ENCODE measurements around the gene HTRA2.

Gene HTRA2

DNA sequence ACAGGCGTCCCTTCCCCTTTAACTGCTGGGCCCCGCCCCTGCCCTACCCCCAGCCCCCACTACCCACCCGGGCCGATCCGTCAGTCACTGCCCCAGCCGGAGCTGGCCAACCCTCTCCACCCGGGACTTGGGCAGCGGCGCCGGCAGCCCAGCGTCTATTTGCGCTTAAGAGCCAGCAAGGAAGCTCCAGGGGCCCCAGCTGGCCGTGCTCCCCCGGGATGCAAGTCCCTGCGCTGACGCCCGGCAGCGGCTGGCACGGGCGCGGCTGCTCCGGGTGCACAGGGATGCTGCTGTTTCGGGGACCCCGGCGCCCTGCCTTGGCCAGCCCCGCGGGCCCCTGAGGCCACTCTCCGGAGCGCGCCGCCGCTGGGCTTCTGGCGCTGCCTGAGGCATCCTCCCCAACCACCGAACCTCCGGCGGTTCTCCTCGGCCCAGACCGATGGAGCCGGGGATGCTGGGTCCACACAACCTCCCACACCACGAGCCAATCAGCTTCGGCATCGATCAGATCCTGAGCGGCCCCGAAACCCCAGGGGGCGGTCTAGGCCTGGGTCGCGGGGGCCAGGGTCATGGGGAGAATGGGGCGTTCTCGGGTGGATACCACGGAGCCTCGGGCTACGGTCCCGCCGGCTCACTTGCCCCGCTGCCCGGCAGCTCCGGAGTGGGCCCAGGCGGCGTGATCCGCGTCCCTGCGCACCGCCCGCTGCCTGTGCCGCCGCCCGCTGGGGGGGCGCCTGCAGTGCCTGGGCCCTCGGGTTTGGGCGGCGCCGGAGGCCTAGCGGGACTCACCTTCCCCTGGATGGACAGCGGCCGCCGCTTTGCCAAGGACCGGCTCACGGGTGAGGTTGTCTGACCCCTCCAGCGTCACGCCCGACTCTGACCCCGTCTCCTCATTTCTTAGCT is 15.1 kb upstream of the HTRA2 start, which contains the start of gene TLX2:
Gene TLX2, plus strand, starts transcription at position 83 of the 903 bp plus-strand sequence. Its CDS starts 357 bp downstream, at position 440.
- Histone ChIP-seq H3K27ac (peak within 1 kb of the TSS; percentile 100), H3K4me3 (ENCODE audit: low read depth, low read length) (peak within 1 kb of the TSS; percentile 49), H3K27me3 (ENCODE audit: insufficient read depth, low read depth, severe bottlenecking) (no peaks in the 10 kb centered on the region), H3K36me3 (peaks cover 10% of the 10 kb centered on the region; the same call in 1 of the 2 replicates), H3K9me3 (ENCODE audit: severe bottlenecking) (no peaks in the 10 kb centered on the region)
- TF ChIP-seq, protein P1, sequence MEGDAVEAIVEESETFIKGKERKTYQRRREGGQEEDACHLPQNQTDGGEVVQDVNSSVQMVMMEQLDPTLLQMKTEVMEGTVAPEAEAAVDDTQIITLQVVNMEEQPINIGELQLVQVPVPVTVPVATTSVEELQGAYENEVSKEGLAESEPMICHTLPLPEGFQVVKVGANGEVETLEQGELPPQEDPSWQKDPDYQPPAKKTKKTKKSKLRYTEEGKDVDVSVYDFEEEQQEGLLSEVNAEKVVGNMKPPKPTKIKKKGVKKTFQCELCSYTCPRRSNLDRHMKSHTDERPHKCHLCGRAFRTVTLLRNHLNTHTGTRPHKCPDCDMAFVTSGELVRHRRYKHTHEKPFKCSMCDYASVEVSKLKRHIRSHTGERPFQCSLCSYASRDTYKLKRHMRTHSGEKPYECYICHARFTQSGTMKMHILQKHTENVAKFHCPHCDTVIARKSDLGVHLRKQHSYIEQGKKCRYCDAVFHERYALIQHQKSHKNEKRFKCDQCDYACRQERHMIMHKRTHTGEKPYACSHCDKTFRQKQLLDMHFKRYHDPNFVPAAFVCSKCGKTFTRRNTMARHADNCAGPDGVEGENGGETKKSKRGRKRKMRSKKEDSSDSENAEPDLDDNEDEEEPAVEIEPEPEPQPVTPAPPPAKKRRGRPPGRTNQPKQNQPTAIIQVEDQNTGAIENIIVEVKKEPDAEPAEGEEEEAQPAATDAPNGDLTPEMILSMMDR (IDR thresholded peaks at IDR 0.05; ENCODE audit: low read depth, low read length) = no peak
- no peak for DNase-seq

- Histone ChIP-seq H3K27ac (no peak overlapping the region), H3K36me3 (peaks cover 10% of the 10 kb centered on the region; the same call in 1 of the 2 replicates), H3K27me3 (ENCODE audit: insufficient read depth, low read depth, severe bottlenecking) (no peaks in the 10 kb centered on the region), H3K9me3 (ENCODE audit: severe bottlenecking) (no peaks in the 10 kb centered on the region), H3K4me3 (ENCODE audit: low read depth, low read length) (no peak overlapping the region)
- DNase-seq = no peak
- TF ChIP-seq, protein P1 (IDR thresholded peaks at IDR 0.05; ENCODE audit: low read depth, low read length) = no peak
Measured at GRCh38 chr2:74515271-74515980, 14.3 kb upstream of the HTRA2 start.

GRCh38 chr2:74515981-74516633 is 13.6 kb upstream of the HTRA2 start:
- H3K27me3 ChIP-seq (ENCODE audit: insufficient read depth, low read depth, severe bottlenecking) = no peaks in the 10 kb centered on the region
- no peak for DNase-seq

GRCh38 chr2:74516650-74517049 is 13.1 kb upstream of the HTRA2 start:
- Histone ChIP-seq H3K27me3 (ENCODE audit: insufficient read depth, low read depth, severe bottlenecking) (no peaks in the 10 kb centered on the region), H3K36me3 (peaks cover 10% of the 10 kb centered on the region; the same call in 1 of the 2 replicates), H3K4me3 (ENCODE audit: low read depth, low read length) (no peak overlapping the region), H3K9me3 (ENCODE audit: severe bottlenecking) (no peaks in the 10 kb centered on the region), H3K27ac (peak overlapping the region; percentile 61)
- TF ChIP-seq, protein P1 (IDR thresholded peaks at IDR 0.05; ENCODE audit: low read depth, low read length) = no peak
- DNase-seq = peak; percentile 63

More at GRCh38 chr2:74515981-74516633, 13.6 kb upstream of the HTRA2 start:
- H3K27ac ChIP-seq = peak overlapping the region; percentile 61
- H3K9me3 ChIP-seq (ENCODE audit: severe bottlenecking) = no peaks in the 10 kb centered on the region
- no peak overlapping the region for H3K4me3 ChIP-seq (ENCODE audit: low read depth, low read length)
- TF ChIP-seq, protein P1 (IDR thresholded peaks at IDR 0.05; ENCODE audit: low read depth, low read length) = no peak
- H3K36me3 ChIP-seq = peaks cover 10% of the 10 kb centered on the region; the same call in 1 of the 2 replicates

DNA sequence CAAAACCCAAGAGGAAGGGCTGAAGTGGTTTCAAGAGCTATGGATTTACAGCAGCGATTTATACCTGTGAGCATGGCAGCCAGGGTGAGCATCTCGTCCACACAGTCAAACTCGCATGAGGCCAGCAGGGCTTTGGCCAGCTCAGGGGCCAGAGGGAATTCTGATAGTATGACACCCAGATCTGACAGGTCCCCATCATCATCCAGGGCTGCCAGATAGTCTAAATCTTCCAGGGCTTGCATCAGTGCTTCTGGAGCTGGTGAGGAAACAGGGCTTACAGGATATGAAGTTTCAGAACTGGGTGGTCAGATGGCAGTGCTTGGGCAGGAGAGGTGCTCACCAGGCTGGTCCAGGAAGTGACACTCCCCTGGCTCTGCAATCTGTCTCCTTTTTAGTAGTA is 7.2 kb upstream of the HTRA2 start:
- no peaks in the 10 kb centered on the region for H3K27me3 ChIP-seq (ENCODE audit: insufficient read depth, low read depth, severe bottlenecking)
- H3K4me3 ChIP-seq (ENCODE audit: low read depth, low read length) = no peak overlapping the region
- no peaks in the 10 kb centered on the region for H3K9me3 ChIP-seq (ENCODE audit: severe bottlenecking)
- TF ChIP-seq, protein P1 (IDR thresholded peaks at IDR 0.05; ENCODE audit: low read depth, low read length) = no peak
- no peak for DNase-seq
- no peak overlapping the region for H3K27ac ChIP-seq
- H3K36me3 ChIP-seq = peaks cover 24% of the 10 kb centered on the region
